Iris pigment epithelial cell (primary cell): ENCODE measurements around the gene SPATA13.
"Not testable (repeated sequence)": the region's sequence is repeated elsewhere in the genome, so short reads cannot be mapped to it uniquely, and the experiment has no call there.

Experiments
- DNase-seq: peaks from one replicate; pipeline ENCODE4 v3.0.0-alpha.2; 2011; ENCODE audit warnings: low read depth

Gene SPATA13

GRCh38 chr13:24160458-24161009 lies at the start of gene SPATA13:
TSS of gene SPATA13 (plus strand) at chr13:24160720. CDS start at chr13:24222930, 62,210 bp downstream.
- peak; percentile 83 for DNase-seq

- peak; percentile 10 for DNase-seq
These were observed 47.7 kb upstream of the SPATA13 start for GRCh38 chr13:24112791-24113190.

GRCh38 chr13:24115671-24116070 lies 44.8 kb upstream of the SPATA13 start:
- no peak for DNase-seq

GRCh38 chr13:24116131-24116530 lies 44.4 kb upstream of the SPATA13 start:
- no peak for DNase-seq

GRCh38 chr13:24118576-24118975 lies 41.9 kb upstream of the SPATA13 start:
- no peak for DNase-seq

GRCh38 chr13:24119626-24120508 lies 40.7 kb upstream of the SPATA13 start:
- DNase-seq: no peak

GRCh38 chr13:24122045-24122444 lies 38.5 kb upstream of the SPATA13 start:
- not testable (repeated sequence) for DNase-seq

- DNase-seq: no peak
These were observed 38.0 kb upstream of the SPATA13 start for GRCh38 chr13:24122569-24122968.

- no peak for DNase-seq
These were observed 36.8 kb upstream of the SPATA13 start for GRCh38 chr13:24123761-24124160.

GRCh38 chr13:24124789-24125476 lies 35.6 kb upstream of the SPATA13 start:
- DNase-seq: no peak

GRCh38 chr13:24127116-24127631 lies 33.3 kb upstream of the SPATA13 start:
- DNase-seq: peak; percentile 28

GRCh38 chr13:24128112-24128511 lies 32.4 kb upstream of the SPATA13 start:
- no peak for DNase-seq

- no peak for DNase-seq
These were observed 31.6 kb upstream of the SPATA13 start for GRCh38 chr13:24128962-24129361.

- no peak for DNase-seq
These were observed 30.4 kb upstream of the SPATA13 start for GRCh38 chr13:24129914-24130774.

GRCh38 chr13:24131749-24132148 lies 28.8 kb upstream of the SPATA13 start:
- DNase-seq: no peak

- no peak for DNase-seq
These were observed 27.3 kb upstream of the SPATA13 start for GRCh38 chr13:24133021-24133795.

- DNase-seq: no peak
These were observed 26.3 kb upstream of the SPATA13 start for GRCh38 chr13:24134231-24134630.

GRCh38 chr13:24134757-24135156 lies 25.8 kb upstream of the SPATA13 start:
- no peak for DNase-seq

- peak; percentile 71 for DNase-seq
These were observed 24.7 kb upstream of the SPATA13 start for GRCh38 chr13:24135674-24136300.

- no peak for DNase-seq
These were observed 21.6 kb upstream of the SPATA13 start for GRCh38 chr13:24138911-24139310.
